Measurements from ENCODE around the gene DNAI2. TPM values are rescaled to one million over a fixed set of nuclear protein-coding genes. Genes with fewer than 3 reads are reported as not detected.
"Not testable (repeated sequence)": the region's sequence is repeated elsewhere in the genome, so short reads cannot be mapped to it uniquely, and the experiment has no call there.

Gene DNAI2
- total RNA-seq, 2 experiments from 2014 or later, result 0.35 to 1.3 TPM

- Mint-ChIP-seq H3K4me1 (peaks cover 25% of the 10 kb centered on the region), H3K36me3 (no peaks in the 10 kb centered on the region), H3K9me3 (ENCODE audit: low read depth) (no peaks in the 10 kb centered on the region), H3K4me3 (no peak overlapping the region), H3K27me3 (peaks cover 10% of the 10 kb centered on the region), H3K27ac (no peak overlapping the region)
- CTCF ChIA-PET, result no interaction called here
- ATAC-seq (no peak), DNase-seq (no peak)
These were observed 2.0 kb upstream of the DNAI2 start for GRCh38 chr17:74271901-74272561.

GRCh38 chr17:74272731-74273201 is 1.3 kb upstream of the DNAI2 start:
- Mint-ChIP-seq H3K27ac (no peak overlapping the region), H3K4me1 (peaks cover 25% of the 10 kb centered on the region), H3K36me3 (no peaks in the 10 kb centered on the region), H3K27me3 (peaks cover 6% of the 10 kb centered on the region), H3K4me3 (no peak overlapping the region), H3K9me3 (ENCODE audit: low read depth) (no peaks in the 10 kb centered on the region)
- DNase-seq (no peak), ATAC-seq (no peak)
- CTCF ChIA-PET, result interaction anchor here (1.3 kb wide), 1 partner anchor 73 kb away, joined by 4 read pairs; no protein-coding TSS in a partner anchor

- ATAC-seq, result peak; percentile 45
- H3K4me3 Mint-ChIP-seq, result peak overlapping the region; percentile 31
- no peaks in the 10 kb centered on the region for H3K27me3 Mint-ChIP-seq
- H3K4me1 Mint-ChIP-seq, result peaks cover 25% of the 10 kb centered on the region
- H3K36me3 Mint-ChIP-seq, result no peaks in the 10 kb centered on the region
- no peak for DNase-seq
- CTCF ChIA-PET, result interaction anchor here (1.1 to 1.5 kb wide), 3 partner anchors 10 to 63 kb away, joined by 3 to 6 read pairs (median 4); no protein-coding TSS in a partner anchor
- peak overlapping the region; percentile 66 for H3K27ac Mint-ChIP-seq
- no peaks in the 10 kb centered on the region for H3K9me3 Mint-ChIP-seq (ENCODE audit: low read depth)
These were observed 791 bp downstream of the DNAI2 start for GRCh38 chr17:74274709-74275340.

- CTCF ChIA-PET, result no interaction called here
- Mint-ChIP-seq H3K9me3 (ENCODE audit: low read depth) (no peaks in the 10 kb centered on the region), H3K27ac (peak overlapping the region; percentile 11), H3K27me3 (no peaks in the 10 kb centered on the region), H3K4me3 (no peak overlapping the region), H3K4me1 (peaks cover 37% of the 10 kb centered on the region), H3K36me3 (no peaks in the 10 kb centered on the region)
- no peak for ATAC-seq
- DNase-seq, result no peak
These were observed 2.0 kb downstream of the DNAI2 start for GRCh38 chr17:74276051-74276476.

GRCh38 chr17:74276541-74277009 is 2.5 kb downstream of the DNAI2 start:
- H3K27ac Mint-ChIP-seq, result no peak overlapping the region
- H3K9me3 Mint-ChIP-seq (ENCODE audit: low read depth), result no peaks in the 10 kb centered on the region
- ATAC-seq (no peak), DNase-seq (no peak)
- H3K4me3 Mint-ChIP-seq, result no peak overlapping the region
- H3K4me1 Mint-ChIP-seq, result peaks cover 37% of the 10 kb centered on the region
- CTCF ChIA-PET, result no interaction called here
- H3K36me3 Mint-ChIP-seq, result no peaks in the 10 kb centered on the region
- H3K27me3 Mint-ChIP-seq, result no peaks in the 10 kb centered on the region

- H3K27ac Mint-ChIP-seq, result no peak overlapping the region
- DNase-seq (no peak), ATAC-seq (no peak)
- H3K4me3 Mint-ChIP-seq, result no peak overlapping the region
- H3K27me3 Mint-ChIP-seq, result no peaks in the 10 kb centered on the region
- H3K4me1 Mint-ChIP-seq, result peaks cover 50% of the 10 kb centered on the region
- no peaks in the 10 kb centered on the region for H3K9me3 Mint-ChIP-seq (ENCODE audit: low read depth)
- CTCF ChIA-PET, result no interaction called here
- no peaks in the 10 kb centered on the region for H3K36me3 Mint-ChIP-seq
These were observed 3.9 kb downstream of the DNAI2 start for GRCh38 chr17:74277935-74278334.

- Mint-ChIP-seq H3K4me1 (peaks cover 50% of the 10 kb centered on the region), H3K27ac (peak overlapping the region; percentile 90)
- not testable (repeated sequence) for H3K27me3 Mint-ChIP-seq; H3K4me3 Mint-ChIP-seq; H3K36me3 Mint-ChIP-seq; ATAC-seq; DNase-seq; H3K9me3 Mint-ChIP-seq (ENCODE audit: low read depth)
- CTCF ChIA-PET, result interaction anchor here (1.7 to 1.8 kb wide), 2 partner anchors 15 to 67 kb away, joined by 4 read pairs; partner anchors contain the start of gene TTYH2
These were observed 5.6 kb downstream of the DNAI2 start for GRCh38 chr17:74279617-74280016.

GRCh38 chr17:74280093-74280513 is 6.1 kb downstream of the DNAI2 start:
- no peak overlapping the region for H3K4me3 Mint-ChIP-seq
- CTCF ChIA-PET, result interaction anchor here (0.8 to 2.7 kb wide), 6 partner anchors 15 to 89 kb away, joined by 3 to 10 read pairs (median 4); partner anchors contain the start of gene TTYH2
- H3K36me3 Mint-ChIP-seq, result no peaks in the 10 kb centered on the region
- peak; percentile 88 for DNase-seq
- H3K27me3 Mint-ChIP-seq, result no peaks in the 10 kb centered on the region
- peaks cover 50% of the 10 kb centered on the region for H3K4me1 Mint-ChIP-seq
- H3K9me3 Mint-ChIP-seq (ENCODE audit: low read depth), result no peaks in the 10 kb centered on the region
- peak overlapping the region; percentile 90 for H3K27ac Mint-ChIP-seq
- ATAC-seq, result peak; percentile 86

- no peaks in the 10 kb centered on the region for H3K27me3 Mint-ChIP-seq
- ATAC-seq, result no peak
These were observed 7.8 kb downstream of the DNAI2 start for GRCh38 chr17:74281799-74282198.

GRCh38 chr17:74282274-74282586 is 8.2 kb downstream of the DNAI2 start:
- H3K36me3 Mint-ChIP-seq; H3K4me3 Mint-ChIP-seq; H3K27me3 Mint-ChIP-seq; DNase-seq; H3K9me3 Mint-ChIP-seq (ENCODE audit: low read depth); ATAC-seq: not testable (repeated sequence)
- H3K4me1 Mint-ChIP-seq, result peaks cover 56% of the 10 kb centered on the region
- CTCF ChIA-PET, result interaction anchor here (1.1 to 3.8 kb wide), 4 partner anchors 15 to 175 kb away, joined by 3 to 45 read pairs (median 7); partner anchors contain the start of gene TTYH2
- peak overlapping the region; percentile 98 for H3K27ac Mint-ChIP-seq

More at GRCh38 chr17:74281799-74282198, 7.8 kb downstream of the DNAI2 start:
- Mint-ChIP-seq H3K36me3 (no peaks in the 10 kb centered on the region), H3K4me1 (peaks cover 52% of the 10 kb centered on the region), H3K9me3 (ENCODE audit: low read depth) (no peaks in the 10 kb centered on the region), H3K27ac (peak overlapping the region; percentile 98), H3K4me3 (no peak overlapping the region)
- CTCF ChIA-PET, result interaction anchor here (1.1 to 3.8 kb wide), 4 partner anchors 15 to 175 kb away, joined by 3 to 45 read pairs (median 7); partner anchors contain the start of gene TTYH2
- no peak for DNase-seq

GRCh38 chr17:74282587-74283370 is 8.7 kb downstream of the DNAI2 start:
- Mint-ChIP-seq H3K27ac (peak overlapping the region; percentile 98), H3K36me3 (no peaks in the 10 kb centered on the region), H3K4me3 (peak overlapping the region; percentile 35), H3K9me3 (ENCODE audit: low read depth) (no peaks in the 10 kb centered on the region), H3K27me3 (no peaks in the 10 kb centered on the region), H3K4me1 (peaks cover 58% of the 10 kb centered on the region)
- ATAC-seq (peak; percentile 63), DNase-seq (peak; percentile 82)
- CTCF ChIA-PET, result interaction anchor here (1.4 to 3.8 kb wide), 3 partner anchors 14 to 174 kb away, joined by 3 to 45 read pairs (median 10); no protein-coding TSS in a partner anchor

GRCh38 chr17:74283371-74283673 is 9.3 kb downstream of the DNAI2 start:
- CTCF ChIA-PET, result interaction anchor here (2.0 to 3.8 kb wide), 2 partner anchors 13 to 17 kb away, joined by 9 to 45 read pairs; no protein-coding TSS in a partner anchor
- Mint-ChIP-seq H3K27ac (peak overlapping the region; percentile 98), H3K36me3 (no peaks in the 10 kb centered on the region), H3K27me3 (no peaks in the 10 kb centered on the region), H3K4me3 (no peak overlapping the region), H3K9me3 (ENCODE audit: low read depth) (no peaks in the 10 kb centered on the region), H3K4me1 (peaks cover 63% of the 10 kb centered on the region)
- DNase-seq (no peak), ATAC-seq (no peak)

GRCh38 chr17:74287031-74287602 is 13.1 kb downstream of the DNAI2 start:
- Mint-ChIP-seq H3K9me3 (ENCODE audit: low read depth) (no peaks in the 10 kb centered on the region), H3K27me3 (no peaks in the 10 kb centered on the region), H3K4me1 (peaks cover 62% of the 10 kb centered on the region), H3K27ac (no peak overlapping the region), H3K4me3 (no peak overlapping the region), H3K36me3 (no peaks in the 10 kb centered on the region)
- DNase-seq, result no peak
- CTCF ChIA-PET, result interaction anchor here (0.9 to 1.5 kb wide), 4 partner anchors 11 to 170 kb away, joined by 3 to 4 read pairs (median 3); no protein-coding TSS in a partner anchor
- no peak for ATAC-seq
